IPS-18a (cell line): ENCODE results near the gene SYNGR4.

ENCODE experiments used
- H3K27ac ChIP-seq: one replicate; pipeline ENCODE4 v1.5.1; 2013; ENCODE audit warnings: low read length
- H3K27me3 ChIP-seq: one replicate; pipeline ENCODE4 v1.6.1; 2013; ENCODE audit warnings: mild to moderate bottlenecking, low read length; ENCODE audit not compliant: control insufficient read depth, insufficient read depth
- H3K36me3 ChIP-seq: one replicate; pipeline ENCODE4 v1.6.1; 2013; ENCODE audit warnings: low read depth, low read length; ENCODE audit not compliant: control insufficient read depth
- H3K4me1 ChIP-seq: one replicate; pipeline ENCODE4 v1.6.1; 2013; ENCODE audit warnings: low read depth, low read length; ENCODE audit not compliant: control insufficient read depth
- H3K4me3 ChIP-seq: one replicate; pipeline ENCODE4 v1.5.1; 2013; ENCODE audit warnings: low read length
- H3K9ac ChIP-seq: one replicate; pipeline ENCODE4 v1.6.1; 2013; ENCODE audit warnings: mild to moderate bottlenecking, low read length, moderate library complexity
- H3K9me3 ChIP-seq: one replicate; pipeline ENCODE4 v1.6.1; 2013; ENCODE audit warnings: low read depth, low read length; ENCODE audit not compliant: control insufficient read depth

SYNGR4 gene

DNA sequence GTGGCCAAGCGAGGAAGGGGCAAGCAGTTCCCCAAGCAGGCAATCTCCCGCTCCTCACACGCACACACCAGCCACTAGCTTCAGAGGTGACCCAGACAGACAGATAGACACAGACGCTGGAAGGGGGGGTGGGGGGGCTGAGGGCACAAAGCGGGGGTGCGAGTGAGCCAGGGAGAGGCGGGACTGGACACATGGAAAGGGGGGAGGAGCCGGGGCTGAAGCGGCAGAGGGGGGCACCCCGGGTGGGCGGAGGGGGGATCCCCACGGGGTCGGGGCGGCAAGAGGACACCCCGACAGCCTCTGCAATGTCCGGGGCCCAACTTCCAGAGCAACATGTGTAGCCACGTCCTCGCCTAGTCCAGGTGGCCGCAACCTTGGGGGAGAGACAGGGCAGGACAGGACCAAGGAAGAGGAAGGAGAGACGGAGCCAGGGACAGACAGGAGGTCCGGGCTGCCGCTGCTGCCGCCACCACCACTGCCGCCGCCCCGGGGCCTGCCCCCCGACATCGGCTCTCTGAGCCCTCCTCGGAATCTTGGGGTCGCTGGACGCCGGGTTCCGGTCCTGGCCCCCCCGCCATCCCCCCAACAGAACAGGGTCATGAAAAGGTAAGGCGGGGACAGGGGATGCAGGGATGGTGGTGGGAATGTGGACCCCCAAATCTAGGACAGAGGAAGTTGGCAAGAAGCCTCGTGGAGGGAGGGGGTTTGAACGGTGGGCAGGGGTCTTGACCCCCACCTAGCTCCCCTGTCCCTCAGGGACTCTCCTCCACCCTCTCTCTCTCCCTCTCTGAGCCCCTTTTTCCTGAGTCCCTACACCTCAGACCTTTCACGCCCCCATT lies 30.4 kb downstream of the SYNGR4 start:
- Histone ChIP-seq H3K4me1 (peaks cover 30% of the 10 kb centered on the region), H3K27ac (no peak overlapping the region), H3K9ac (no peak overlapping the region), H3K9me3 (no peaks in the 10 kb centered on the region), H3K27me3 (peaks cover 61% of the 10 kb centered on the region), H3K4me3 (peak overlapping the region; percentile 53), H3K36me3 (no peaks in the 10 kb centered on the region)

GRCh38 chr19:48395170-48395455 lies 30.9 kb downstream of the SYNGR4 start:
- Histone ChIP-seq H3K4me3 (peak overlapping the region; percentile 53), H3K36me3 (no peaks in the 10 kb centered on the region), H3K9me3 (no peaks in the 10 kb centered on the region), H3K27me3 (peaks cover 61% of the 10 kb centered on the region), H3K27ac (no peak overlapping the region), H3K9ac (no peak overlapping the region), H3K4me1 (peaks cover 30% of the 10 kb centered on the region)

DNA sequence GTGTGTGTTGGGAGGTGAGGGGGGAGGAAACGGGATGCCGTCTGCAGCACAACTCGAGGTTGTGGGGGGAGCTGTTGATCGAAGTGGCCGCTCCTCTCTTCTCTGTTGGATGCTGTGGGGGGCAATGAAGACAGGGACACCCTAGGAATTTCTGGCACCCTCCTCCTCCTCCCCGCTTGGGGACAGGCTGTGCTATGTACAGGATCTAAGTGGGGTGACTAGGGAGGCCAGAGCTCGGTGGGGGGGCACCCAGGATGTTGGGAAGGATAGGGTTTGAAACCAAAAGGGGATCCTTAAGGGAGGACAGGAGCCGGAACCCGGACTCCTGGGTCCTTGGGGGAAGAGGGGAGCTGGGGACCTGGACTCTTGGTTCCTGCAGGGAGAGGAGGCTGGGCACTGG lies 31.3 kb downstream of the SYNGR4 start:
- Histone ChIP-seq H3K36me3 (no peaks in the 10 kb centered on the region), H3K27me3 (peaks cover 61% of the 10 kb centered on the region), H3K4me1 (peaks cover 30% of the 10 kb centered on the region), H3K4me3 (no peak overlapping the region), H3K27ac (no peak overlapping the region), H3K9ac (no peak overlapping the region), H3K9me3 (no peaks in the 10 kb centered on the region)

DNA sequence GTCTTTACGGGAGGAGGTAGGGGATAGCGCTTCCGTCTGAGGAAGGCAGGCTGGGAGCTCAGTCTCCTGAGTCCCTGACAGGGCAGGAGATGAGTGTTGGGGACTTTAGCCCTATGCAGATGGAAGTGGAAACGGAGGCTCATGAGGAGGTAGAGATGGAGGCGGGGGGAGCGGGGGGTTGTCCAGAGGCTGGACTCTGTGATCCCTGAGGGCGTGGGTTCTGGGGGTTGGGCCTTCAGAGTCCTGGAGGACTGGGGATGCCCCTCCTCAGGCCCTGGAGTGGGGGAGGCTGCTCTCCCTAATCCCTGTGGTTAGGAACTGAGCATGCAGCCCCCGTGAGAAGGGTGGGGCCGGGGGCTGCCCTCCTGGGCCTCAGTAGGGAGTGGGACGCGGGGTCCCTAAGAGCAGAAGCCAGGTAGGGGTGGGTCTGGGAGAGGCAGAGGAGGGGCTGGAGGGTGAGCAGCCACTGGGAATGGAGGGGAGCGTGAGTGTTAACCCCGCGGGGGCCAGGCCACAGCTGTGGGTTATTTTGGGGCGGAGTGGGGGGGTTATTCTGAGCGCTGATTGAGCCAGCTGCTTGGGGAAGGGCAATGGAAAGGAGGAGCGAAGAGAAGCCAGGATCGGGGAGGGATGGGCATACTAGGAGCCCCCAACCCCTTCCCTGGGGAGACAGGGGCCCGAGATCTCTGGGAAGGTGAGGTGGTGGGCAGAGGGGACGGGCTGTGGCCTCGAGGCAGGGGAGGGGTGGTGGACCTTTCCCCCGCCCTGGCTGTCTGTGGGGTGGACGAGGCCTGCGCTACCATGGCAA lies 32.1 kb downstream of the SYNGR4 start:
- H3K4me3 ChIP-seq = no peak overlapping the region
- peaks cover 35% of the 10 kb centered on the region for H3K4me1 ChIP-seq
- H3K9me3 ChIP-seq = no peaks in the 10 kb centered on the region
- H3K27me3 ChIP-seq = peaks cover 61% of the 10 kb centered on the region
- H3K27ac ChIP-seq = no peak overlapping the region
- no peak overlapping the region for H3K9ac ChIP-seq
- H3K36me3 ChIP-seq = no peaks in the 10 kb centered on the region

GRCh38 chr19:48396824-48397176 lies 32.6 kb downstream of the SYNGR4 start:
- Histone ChIP-seq H3K27me3 (peaks cover 61% of the 10 kb centered on the region), H3K4me3 (no peak overlapping the region), H3K9me3 (no peaks in the 10 kb centered on the region), H3K36me3 (no peaks in the 10 kb centered on the region), H3K9ac (no peak overlapping the region), H3K4me1 (peaks cover 40% of the 10 kb centered on the region), H3K27ac (no peak overlapping the region)

GRCh38 chr19:48397263-48398101 lies 33.3 kb downstream of the SYNGR4 start:
- Histone ChIP-seq H3K27me3 (peaks cover 58% of the 10 kb centered on the region), H3K4me1 (peaks cover 40% of the 10 kb centered on the region), H3K27ac (no peak overlapping the region)

GRCh38 chr19:48398102-48398374 lies 33.9 kb downstream of the SYNGR4 start:
- Histone ChIP-seq H3K9ac (peak overlapping the region; percentile 42), H3K4me3 (peak overlapping the region; percentile 55), H3K4me1 (peaks cover 39% of the 10 kb centered on the region)

More at GRCh38 chr19:48397263-48398101, 33.3 kb downstream of the SYNGR4 start:
- H3K9me3 ChIP-seq = no peaks in the 10 kb centered on the region
- peak overlapping the region; percentile 42 for H3K9ac ChIP-seq
- H3K36me3 ChIP-seq = no peaks in the 10 kb centered on the region
- H3K4me3 ChIP-seq = peak overlapping the region; percentile 55

DNA sequence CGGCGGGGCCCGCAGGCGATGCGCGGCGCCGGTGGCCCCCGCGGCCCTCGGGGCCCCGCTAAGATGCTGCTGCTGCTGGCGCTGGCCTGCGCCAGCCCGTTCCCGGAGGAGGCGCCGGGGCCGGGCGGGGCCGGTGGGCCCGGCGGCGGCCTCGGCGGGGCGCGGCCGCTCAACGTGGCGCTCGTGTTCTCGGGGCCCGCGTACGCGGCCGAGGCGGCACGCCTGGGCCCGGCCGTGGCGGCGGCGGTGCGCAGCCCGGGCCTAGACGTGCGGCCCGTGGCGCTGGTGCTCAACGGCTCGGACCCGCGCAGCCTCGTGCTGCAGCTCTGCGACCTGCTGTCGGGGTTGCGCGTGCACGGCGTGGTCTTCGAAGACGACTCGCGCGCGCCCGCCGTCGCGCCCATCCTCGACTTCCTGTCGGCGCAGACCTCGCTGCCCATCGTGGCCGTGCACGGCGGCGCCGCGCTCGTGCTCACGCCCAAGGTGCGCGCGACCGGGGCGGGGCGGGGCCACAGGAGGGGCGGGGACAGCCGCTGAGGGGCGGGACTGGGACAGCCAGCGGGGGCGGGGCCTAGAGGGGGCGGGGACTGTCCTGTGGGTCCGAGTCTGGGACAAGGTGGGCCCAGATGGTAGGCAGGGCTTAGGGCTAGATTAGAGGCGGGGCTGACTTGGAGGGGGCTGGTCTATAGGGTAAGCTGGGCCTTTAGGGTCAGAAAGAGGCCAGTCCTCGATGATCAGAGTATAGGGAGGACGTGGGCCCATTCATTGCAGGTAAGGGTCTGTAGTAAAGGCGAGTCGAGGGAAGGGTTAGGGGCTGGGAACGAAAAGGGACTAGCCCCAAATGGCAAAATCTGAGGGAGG lies 34.4 kb downstream of the SYNGR4 start:
- peaks cover 40% of the 10 kb centered on the region for H3K4me1 ChIP-seq

More at GRCh38 chr19:48398102-48398374, 33.9 kb downstream of the SYNGR4 start:
- Histone ChIP-seq H3K27me3 (peaks cover 52% of the 10 kb centered on the region), H3K36me3 (no peaks in the 10 kb centered on the region), H3K9me3 (no peaks in the 10 kb centered on the region), H3K27ac (no peak overlapping the region)

GRCh38 chr19:48400018-48400742 lies 36.0 kb downstream of the SYNGR4 start:
- Histone ChIP-seq H3K27ac (no peak overlapping the region), H3K27me3 (peaks cover 31% of the 10 kb centered on the region), H3K9ac (no peak overlapping the region), H3K4me3 (peak overlapping the region; percentile 34), H3K9me3 (no peaks in the 10 kb centered on the region), H3K36me3 (no peaks in the 10 kb centered on the region), H3K4me1 (peaks cover 34% of the 10 kb centered on the region)

More for the DNA sequence above, 34.4 kb downstream of the SYNGR4 start:
- peak overlapping the region; percentile 55 for H3K4me3 ChIP-seq
- no peaks in the 10 kb centered on the region for H3K36me3 ChIP-seq
- H3K27me3 ChIP-seq = peaks cover 46% of the 10 kb centered on the region
- H3K9me3 ChIP-seq = no peaks in the 10 kb centered on the region
- H3K27ac ChIP-seq = no peak overlapping the region
- peak overlapping the region; percentile 42 for H3K9ac ChIP-seq

DNA sequence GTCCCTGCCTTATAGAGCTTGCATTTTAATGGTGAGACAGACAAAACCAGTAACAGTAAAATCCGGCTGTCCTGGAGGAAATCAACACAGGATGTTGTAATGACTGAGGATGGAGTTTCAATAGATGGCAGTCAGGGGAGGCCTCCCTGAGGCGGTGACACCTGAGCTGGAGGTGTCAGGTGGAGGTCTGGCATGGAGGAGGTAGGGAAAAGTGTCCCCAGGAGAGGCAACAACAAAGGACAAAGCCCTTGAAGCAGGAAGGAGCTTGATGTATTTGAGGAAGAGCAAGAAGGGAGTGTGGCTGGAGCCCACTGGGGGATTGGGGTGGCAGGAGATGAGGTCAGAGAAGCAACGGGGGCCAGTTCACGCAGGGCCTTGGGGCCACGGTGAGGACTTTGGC lies 37.1 kb downstream of the SYNGR4 start:
- Histone ChIP-seq H3K27me3 (peaks cover 20% of the 10 kb centered on the region), H3K27ac (peak overlapping the region; percentile 74), H3K36me3 (no peaks in the 10 kb centered on the region), H3K4me1 (peaks cover 27% of the 10 kb centered on the region), H3K9ac (peak overlapping the region; percentile 33), H3K4me3 (no peak overlapping the region), H3K9me3 (no peaks in the 10 kb centered on the region)
